ENCODE measurements around the gene UNC5B. TPM values are rescaled to one million over a fixed set of nuclear protein-coding genes. Genes with fewer than 3 reads are reported as not detected.

The UNC5B gene
- polyA plus RNA-seq, 3 donors, result 0.04 to 0.72 TPM; not detected in 1

GRCh38 chr10:71332466-71332865 lies 120.1 kb downstream of the UNC5B start:
- Mint-ChIP-seq H3K36me3 (peaks cover 66 to 72% of the 10 kb centered on the region in 2 donors), H3K27ac (peak overlapping the region in 4 of 7 donors; percentile 18 to 78 (median 30)), H3K27me3 (ENCODE audit: low read depth in 3 of 3) (peaks cover 0 to 5% (median 4%) of the 10 kb centered on the region in 3 donors), H3K9me3 (no peaks in the 10 kb centered on the region), H3K4me1 (peaks cover 26% of the 10 kb centered on the region), H3K4me3 (no peak overlapping the region)
- 84% methylated on average over 3 of the region's 5 CpGs for WGBS (ENCODE audit: insufficient coverage)
- intact Hi-C loops (cut with micrococcal nuclease), result no loop called here
- Histone ChIP-seq H3K27ac (ENCODE audit: low read depth in 1 of 2, low read length in 2 of 2) (peak overlapping the region; percentile 64 to 68), H3K9ac (ENCODE audit: insufficient read depth, low read length, poor library complexity, severe bottlenecking) (no peak overlapping the region), H3K4me1 (ENCODE audit: control insufficient read depth in 1 of 2, insufficient read depth in 2 of 2, low read length in 2 of 2) (peaks cover 22 to 28% of the 10 kb centered on the region in 2 donors), H3K9me3 (replicated peaks in 1 of 2; ENCODE audit: control insufficient read depth in 1 of 2, insufficient read depth in 1 of 2, low read length in 2 of 2) (no peaks in the 10 kb centered on the region), H4K20me1 (ENCODE audit: insufficient read depth, low read length) (peaks cover 55% of the 10 kb centered on the region), H3K4me3 (replicated peaks in 1 of 3; ENCODE audit: low read depth in 2 of 3, low read length in 3 of 3) (no peak overlapping the region), H2AFZ (ENCODE audit: insufficient read depth, low read depth, low read length, poor library complexity, severe bottlenecking) (no peak overlapping the region), H3K27me3 (ENCODE audit: control insufficient read depth in 2 of 2, insufficient read depth in 2 of 2, low read length in 2 of 2) (no peaks in the 10 kb centered on the region), H3K4me2 (replicated peaks; ENCODE audit: extremely low read depth, low read length, poor library complexity, severe bottlenecking) (no peak overlapping the region), H3K79me2 (ENCODE audit: insufficient read depth, low read length) (peaks cover 23% of the 10 kb centered on the region), H3K36me3 (replicated peaks in 1 of 2; ENCODE audit: control insufficient read depth in 1 of 2, insufficient read depth in 2 of 2, low read length in 2 of 2) (peaks cover 34 to 79% of the 10 kb centered on the region in 2 donors)
- no peak for TF ChIP-seq CTCF (IDR thresholded peaks at IDR 0.05)
- DNase-seq, result no peak

GRCh38 chr10:71333129-71333887 lies 120.9 kb downstream of the UNC5B start:
- Mint-ChIP-seq H3K4me3 (peak overlapping the region; percentile 42 to 48), H3K9me3 (no peaks in the 10 kb centered on the region), H3K27ac (peak overlapping the region; percentile 20 to 91 (median 82)), H3K36me3 (peaks cover 64 to 72% of the 10 kb centered on the region in 2 donors), H3K27me3 (ENCODE audit: low read depth in 3 of 3) (peaks cover 0 to 5% (median 4%) of the 10 kb centered on the region in 3 donors), H3K4me1 (peaks cover 26% of the 10 kb centered on the region)
- no peaks in the 10 kb centered on the region for H3K9me3 ChIP-seq (replicated peaks in 1 of 2; ENCODE audit: control insufficient read depth in 1 of 2, insufficient read depth in 1 of 2, low read length in 2 of 2)
- intact Hi-C loops (cut with micrococcal nuclease), result no loop called here
- peak overlapping the region; percentile 9 for H3K9ac ChIP-seq (ENCODE audit: insufficient read depth, low read length, poor library complexity, severe bottlenecking)
- H3K79me2 ChIP-seq (ENCODE audit: insufficient read depth, low read length), result peaks cover 23% of the 10 kb centered on the region
- H3K4me3 ChIP-seq (replicated peaks in 1 of 3; ENCODE audit: low read depth in 2 of 3, low read length in 3 of 3), result peak overlapping the region in 1 of 3 experiments; percentile 7
- peaks cover 31 to 79% of the 10 kb centered on the region in 2 donors for H3K36me3 ChIP-seq (replicated peaks in 1 of 2; ENCODE audit: control insufficient read depth in 1 of 2, insufficient read depth in 2 of 2, low read length in 2 of 2)
- H2AFZ ChIP-seq (ENCODE audit: insufficient read depth, low read depth, low read length, poor library complexity, severe bottlenecking), result peak overlapping the region; percentile 32
- H4K20me1 ChIP-seq (ENCODE audit: insufficient read depth, low read length), result peaks cover 60% of the 10 kb centered on the region
- peak; percentile 63 to 69 (median 63) for DNase-seq
- peaks cover 22 to 28% of the 10 kb centered on the region in 2 donors for H3K4me1 ChIP-seq (ENCODE audit: control insufficient read depth in 1 of 2, insufficient read depth in 2 of 2, low read length in 2 of 2)
- H3K4me2 ChIP-seq (replicated peaks; ENCODE audit: extremely low read depth, low read length, poor library complexity, severe bottlenecking), result peak overlapping the region; percentile 60
- no peak for TF ChIP-seq CTCF (IDR thresholded peaks at IDR 0.05)
- 23% methylated on average over 4 of the region's 9 CpGs for WGBS (ENCODE audit: insufficient coverage)
- no peaks in the 10 kb centered on the region for H3K27me3 ChIP-seq (ENCODE audit: control insufficient read depth in 2 of 2, insufficient read depth in 2 of 2, low read length in 2 of 2)
- H3K27ac ChIP-seq (ENCODE audit: low read depth in 1 of 2, low read length in 2 of 2), result peak overlapping the region; percentile 64 to 68

Measured in CD14-positive monocyte (primary cell).